Panc1 (cell line): ENCODE measurements around the gene OCEL1.

ENCODE experiments used
- POLR2AphosphoS5 ChIP-seq: IDR thresholded peaks from 2 replicates; pipeline ENCODE4 v1.6.1; 2012; ENCODE audit warnings: mild to moderate bottlenecking, low read depth, low read length, moderate library complexity
- TF ChIP-seq, protein P1 (sequence below), 2 experiments: IDR thresholded peaks; 2 replicates each; pipeline ENCODE4 v1.6.1; 2011 to 2012; ENCODE audit warnings: low read depth in 2 of 2, control low read depth in 1 of 2, low read length in 1 of 2, mild to moderate bottlenecking in 1 of 2, moderate library complexity in 1 of 2; ENCODE audit not compliant: insufficient read depth in 1 of 2
- TF ChIP-seq, protein P2 (sequence below): fragments of 450-650 bp; IDR thresholded peaks from 2 replicates; pipeline ENCODE4 v1.5.1; 2017; ENCODE audit warnings: mild to moderate bottlenecking

DNA sequence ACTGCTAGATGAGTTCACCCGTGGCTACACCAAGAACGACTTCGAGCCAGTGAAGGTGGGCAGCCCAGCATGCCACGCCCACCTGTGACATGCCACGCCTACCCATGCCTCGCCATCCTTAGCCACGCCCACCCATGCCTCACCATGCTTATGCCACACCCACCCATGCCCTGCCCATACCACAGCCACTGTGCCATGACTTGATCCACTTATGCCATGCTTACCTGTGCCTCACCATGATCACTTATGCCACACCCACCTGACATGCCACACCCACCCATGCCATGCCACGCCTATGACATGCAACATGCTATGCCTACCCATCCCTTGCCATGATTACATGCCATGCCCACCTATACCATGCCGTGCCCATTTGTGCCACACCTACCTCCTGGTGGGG is 23.8 kb upstream of the OCEL1 start:
- TF ChIP-seq, protein P1, sequence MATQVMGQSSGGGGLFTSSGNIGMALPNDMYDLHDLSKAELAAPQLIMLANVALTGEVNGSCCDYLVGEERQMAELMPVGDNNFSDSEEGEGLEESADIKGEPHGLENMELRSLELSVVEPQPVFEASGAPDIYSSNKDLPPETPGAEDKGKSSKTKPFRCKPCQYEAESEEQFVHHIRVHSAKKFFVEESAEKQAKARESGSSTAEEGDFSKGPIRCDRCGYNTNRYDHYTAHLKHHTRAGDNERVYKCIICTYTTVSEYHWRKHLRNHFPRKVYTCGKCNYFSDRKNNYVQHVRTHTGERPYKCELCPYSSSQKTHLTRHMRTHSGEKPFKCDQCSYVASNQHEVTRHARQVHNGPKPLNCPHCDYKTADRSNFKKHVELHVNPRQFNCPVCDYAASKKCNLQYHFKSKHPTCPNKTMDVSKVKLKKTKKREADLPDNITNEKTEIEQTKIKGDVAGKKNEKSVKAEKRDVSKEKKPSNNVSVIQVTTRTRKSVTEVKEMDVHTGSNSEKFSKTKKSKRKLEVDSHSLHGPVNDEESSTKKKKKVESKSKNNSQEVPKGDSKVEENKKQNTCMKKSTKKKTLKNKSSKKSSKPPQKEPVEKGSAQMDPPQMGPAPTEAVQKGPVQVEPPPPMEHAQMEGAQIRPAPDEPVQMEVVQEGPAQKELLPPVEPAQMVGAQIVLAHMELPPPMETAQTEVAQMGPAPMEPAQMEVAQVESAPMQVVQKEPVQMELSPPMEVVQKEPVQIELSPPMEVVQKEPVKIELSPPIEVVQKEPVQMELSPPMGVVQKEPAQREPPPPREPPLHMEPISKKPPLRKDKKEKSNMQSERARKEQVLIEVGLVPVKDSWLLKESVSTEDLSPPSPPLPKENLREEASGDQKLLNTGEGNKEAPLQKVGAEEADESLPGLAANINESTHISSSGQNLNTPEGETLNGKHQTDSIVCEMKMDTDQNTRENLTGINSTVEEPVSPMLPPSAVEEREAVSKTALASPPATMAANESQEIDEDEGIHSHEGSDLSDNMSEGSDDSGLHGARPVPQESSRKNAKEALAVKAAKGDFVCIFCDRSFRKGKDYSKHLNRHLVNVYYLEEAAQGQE (IDR thresholded peaks at IDR 0.05; ENCODE audit: insufficient read depth in 1 of 2, low read depth in 2 of 2, low read length in 1 of 2) = no peak
- TF ChIP-seq, protein P2, sequence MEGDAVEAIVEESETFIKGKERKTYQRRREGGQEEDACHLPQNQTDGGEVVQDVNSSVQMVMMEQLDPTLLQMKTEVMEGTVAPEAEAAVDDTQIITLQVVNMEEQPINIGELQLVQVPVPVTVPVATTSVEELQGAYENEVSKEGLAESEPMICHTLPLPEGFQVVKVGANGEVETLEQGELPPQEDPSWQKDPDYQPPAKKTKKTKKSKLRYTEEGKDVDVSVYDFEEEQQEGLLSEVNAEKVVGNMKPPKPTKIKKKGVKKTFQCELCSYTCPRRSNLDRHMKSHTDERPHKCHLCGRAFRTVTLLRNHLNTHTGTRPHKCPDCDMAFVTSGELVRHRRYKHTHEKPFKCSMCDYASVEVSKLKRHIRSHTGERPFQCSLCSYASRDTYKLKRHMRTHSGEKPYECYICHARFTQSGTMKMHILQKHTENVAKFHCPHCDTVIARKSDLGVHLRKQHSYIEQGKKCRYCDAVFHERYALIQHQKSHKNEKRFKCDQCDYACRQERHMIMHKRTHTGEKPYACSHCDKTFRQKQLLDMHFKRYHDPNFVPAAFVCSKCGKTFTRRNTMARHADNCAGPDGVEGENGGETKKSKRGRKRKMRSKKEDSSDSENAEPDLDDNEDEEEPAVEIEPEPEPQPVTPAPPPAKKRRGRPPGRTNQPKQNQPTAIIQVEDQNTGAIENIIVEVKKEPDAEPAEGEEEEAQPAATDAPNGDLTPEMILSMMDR = no peak
- TF ChIP-seq POLR2AphosphoS5 = no peak
